Breast epithelium (tissue), 3 donors: ENCODE measurements around the gene ADNP.
"Not testable (repeated sequence)": the region's sequence is repeated elsewhere in the genome, so short reads cannot be mapped to it uniquely, and the experiment has no call there.

Experiments
- POLR2A ChIP-seq: fragments of 450-650 bp; IDR thresholded peaks from one replicate; pipeline ENCODE4 v1.6.1; 2016; ENCODE audit warnings: antibody characterized with exemption, mild to moderate bottlenecking, moderate library complexity
- POLR2AphosphoS5 ChIP-seq, 3 donors: sonication (generic); formaldehyde crosslinking; IDR thresholded peaks; one replicate each; pipeline ENCODE4 v1.6.1; 2017; ENCODE audit warnings: antibody characterized with exemption in 3 of 3
- TF ChIP-seq, protein P1 (sequence below), 3 donors: fragments of 450-650 bp; IDR thresholded peaks; one replicate each; pipeline ENCODE4 v1.5.1; 2016 to 2017; ENCODE audit warnings: antibody characterized with exemption in 3 of 3, mild to moderate bottlenecking in 3 of 3, moderate library complexity in 3 of 3

DNA sequence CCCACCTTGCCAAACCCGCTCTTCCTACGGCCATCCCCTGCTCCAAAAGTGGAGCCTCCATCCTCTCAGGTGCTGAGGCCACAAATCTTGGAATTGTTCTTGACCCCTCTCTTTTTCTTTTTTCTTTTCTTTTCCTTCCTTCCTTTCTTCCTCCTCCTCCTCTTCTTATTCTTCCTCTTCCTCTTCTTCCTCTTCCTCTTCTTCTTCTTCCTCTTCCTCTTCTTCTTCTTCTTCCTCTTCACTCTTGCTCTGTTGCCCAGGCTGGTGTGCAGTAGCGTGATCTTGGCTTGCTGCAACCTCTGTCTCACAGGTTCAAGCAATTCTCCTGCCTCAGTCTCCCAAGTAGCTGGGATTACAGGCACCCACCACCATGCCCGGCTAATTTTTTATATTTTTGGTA, 47.3 kb upstream of the ADNP start:
- TF ChIP-seq, protein P1, sequence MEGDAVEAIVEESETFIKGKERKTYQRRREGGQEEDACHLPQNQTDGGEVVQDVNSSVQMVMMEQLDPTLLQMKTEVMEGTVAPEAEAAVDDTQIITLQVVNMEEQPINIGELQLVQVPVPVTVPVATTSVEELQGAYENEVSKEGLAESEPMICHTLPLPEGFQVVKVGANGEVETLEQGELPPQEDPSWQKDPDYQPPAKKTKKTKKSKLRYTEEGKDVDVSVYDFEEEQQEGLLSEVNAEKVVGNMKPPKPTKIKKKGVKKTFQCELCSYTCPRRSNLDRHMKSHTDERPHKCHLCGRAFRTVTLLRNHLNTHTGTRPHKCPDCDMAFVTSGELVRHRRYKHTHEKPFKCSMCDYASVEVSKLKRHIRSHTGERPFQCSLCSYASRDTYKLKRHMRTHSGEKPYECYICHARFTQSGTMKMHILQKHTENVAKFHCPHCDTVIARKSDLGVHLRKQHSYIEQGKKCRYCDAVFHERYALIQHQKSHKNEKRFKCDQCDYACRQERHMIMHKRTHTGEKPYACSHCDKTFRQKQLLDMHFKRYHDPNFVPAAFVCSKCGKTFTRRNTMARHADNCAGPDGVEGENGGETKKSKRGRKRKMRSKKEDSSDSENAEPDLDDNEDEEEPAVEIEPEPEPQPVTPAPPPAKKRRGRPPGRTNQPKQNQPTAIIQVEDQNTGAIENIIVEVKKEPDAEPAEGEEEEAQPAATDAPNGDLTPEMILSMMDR (IDR thresholded peaks at IDR 0.05) = not testable (repeated sequence)
- TF ChIP-seq POLR2AphosphoS5 (IDR thresholded peaks at IDR 0.05); POLR2A: not testable (repeated sequence)
